PFSK-1 (cell line): Measurements from ENCODE around the gene C1orf232.

Experiments used
- FOXP2 ChIP-seq: optimal IDR thresholded peaks from 2 replicates; pipeline ENCODE3; 2011; ENCODE audit warnings: borderline replicate concordance, control low read depth, inconsistent platforms; ENCODE audit not compliant: insufficient read depth; ENCODE audit errors: extremely low read length, extremely low read depth
- POLR2AphosphoS5 ChIP-seq: IDR thresholded peaks from 2 replicates; pipeline ENCODE4 v1.6.1; 2012; ENCODE audit warnings: low read depth, mild to moderate bottlenecking, control low read depth, low read length, moderate library complexity
- SIN3A ChIP-seq: IDR thresholded peaks from 2 replicates; pipeline ENCODE4 v1.6.1; 2012; ENCODE audit warnings: mild to moderate bottlenecking, low read length, moderate library complexity, borderline replicate concordance; ENCODE audit not compliant: insufficient read depth
- TAF1 ChIP-seq: IDR thresholded peaks from 2 replicates; pipeline ENCODE4 v1.6.1; 2012; ENCODE audit warnings: low read length, control low read depth, borderline replicate concordance; ENCODE audit not compliant: insufficient read depth
- TF ChIP-seq, protein P1 (sequence below), 2 experiments: IDR thresholded peaks; 2 replicates each; pipeline versions ENCODE4 v1.6.1 to v1.8.0; 2011 to 2012; ENCODE audit warnings: low read depth in 2 of 2, low read length in 2 of 2, control low read depth in 1 of 2, inconsistent platforms in 1 of 2, mild to moderate bottlenecking in 1 of 2, moderate library complexity in 1 of 2; ENCODE audit not compliant: insufficient read depth in 1 of 2

C1orf232 gene

DNA sequence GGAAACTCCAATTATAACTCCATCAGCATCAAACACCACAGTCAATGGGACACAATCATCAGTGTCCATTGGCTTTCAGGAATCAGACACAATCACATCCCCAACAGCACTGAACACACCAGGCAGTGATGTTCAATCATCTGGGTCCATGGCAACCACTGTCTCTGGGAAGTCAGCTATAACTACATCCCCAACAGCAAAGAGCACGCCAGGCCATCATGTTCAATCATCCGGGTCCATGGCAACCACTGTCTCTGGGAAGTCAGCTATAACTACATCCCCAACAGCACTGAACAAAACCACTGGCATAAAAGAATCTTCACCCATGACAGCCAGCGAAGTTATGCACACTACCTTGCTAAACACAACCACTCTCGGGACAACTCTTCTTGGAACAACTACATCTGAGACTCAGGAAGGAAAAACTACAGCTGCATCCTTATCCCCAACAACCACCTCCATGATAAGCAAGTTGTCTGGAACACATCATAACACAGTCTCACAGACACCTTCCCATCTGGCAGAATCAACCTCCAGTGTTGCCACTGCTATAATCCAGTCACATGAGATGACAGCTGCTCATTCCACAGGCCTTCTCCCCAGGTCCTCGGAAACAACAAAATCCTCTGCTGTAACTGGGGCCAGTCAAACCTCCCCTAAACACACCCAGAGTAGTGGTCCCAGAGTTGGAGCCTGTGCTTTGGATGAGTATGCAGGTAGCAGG is 41.5 kb upstream of the C1orf232 start:
- TF ChIP-seq POLR2AphosphoS5 (no peak), FOXP2 (no peak), TAF1 (no peak), SIN3A (no peak)
- TF ChIP-seq, protein P1, sequence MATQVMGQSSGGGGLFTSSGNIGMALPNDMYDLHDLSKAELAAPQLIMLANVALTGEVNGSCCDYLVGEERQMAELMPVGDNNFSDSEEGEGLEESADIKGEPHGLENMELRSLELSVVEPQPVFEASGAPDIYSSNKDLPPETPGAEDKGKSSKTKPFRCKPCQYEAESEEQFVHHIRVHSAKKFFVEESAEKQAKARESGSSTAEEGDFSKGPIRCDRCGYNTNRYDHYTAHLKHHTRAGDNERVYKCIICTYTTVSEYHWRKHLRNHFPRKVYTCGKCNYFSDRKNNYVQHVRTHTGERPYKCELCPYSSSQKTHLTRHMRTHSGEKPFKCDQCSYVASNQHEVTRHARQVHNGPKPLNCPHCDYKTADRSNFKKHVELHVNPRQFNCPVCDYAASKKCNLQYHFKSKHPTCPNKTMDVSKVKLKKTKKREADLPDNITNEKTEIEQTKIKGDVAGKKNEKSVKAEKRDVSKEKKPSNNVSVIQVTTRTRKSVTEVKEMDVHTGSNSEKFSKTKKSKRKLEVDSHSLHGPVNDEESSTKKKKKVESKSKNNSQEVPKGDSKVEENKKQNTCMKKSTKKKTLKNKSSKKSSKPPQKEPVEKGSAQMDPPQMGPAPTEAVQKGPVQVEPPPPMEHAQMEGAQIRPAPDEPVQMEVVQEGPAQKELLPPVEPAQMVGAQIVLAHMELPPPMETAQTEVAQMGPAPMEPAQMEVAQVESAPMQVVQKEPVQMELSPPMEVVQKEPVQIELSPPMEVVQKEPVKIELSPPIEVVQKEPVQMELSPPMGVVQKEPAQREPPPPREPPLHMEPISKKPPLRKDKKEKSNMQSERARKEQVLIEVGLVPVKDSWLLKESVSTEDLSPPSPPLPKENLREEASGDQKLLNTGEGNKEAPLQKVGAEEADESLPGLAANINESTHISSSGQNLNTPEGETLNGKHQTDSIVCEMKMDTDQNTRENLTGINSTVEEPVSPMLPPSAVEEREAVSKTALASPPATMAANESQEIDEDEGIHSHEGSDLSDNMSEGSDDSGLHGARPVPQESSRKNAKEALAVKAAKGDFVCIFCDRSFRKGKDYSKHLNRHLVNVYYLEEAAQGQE (IDR thresholded peaks at IDR 0.05; ENCODE audit: insufficient read depth in 1 of 2, low read depth in 2 of 2, low read length in 2 of 2), result no peak

DNA sequence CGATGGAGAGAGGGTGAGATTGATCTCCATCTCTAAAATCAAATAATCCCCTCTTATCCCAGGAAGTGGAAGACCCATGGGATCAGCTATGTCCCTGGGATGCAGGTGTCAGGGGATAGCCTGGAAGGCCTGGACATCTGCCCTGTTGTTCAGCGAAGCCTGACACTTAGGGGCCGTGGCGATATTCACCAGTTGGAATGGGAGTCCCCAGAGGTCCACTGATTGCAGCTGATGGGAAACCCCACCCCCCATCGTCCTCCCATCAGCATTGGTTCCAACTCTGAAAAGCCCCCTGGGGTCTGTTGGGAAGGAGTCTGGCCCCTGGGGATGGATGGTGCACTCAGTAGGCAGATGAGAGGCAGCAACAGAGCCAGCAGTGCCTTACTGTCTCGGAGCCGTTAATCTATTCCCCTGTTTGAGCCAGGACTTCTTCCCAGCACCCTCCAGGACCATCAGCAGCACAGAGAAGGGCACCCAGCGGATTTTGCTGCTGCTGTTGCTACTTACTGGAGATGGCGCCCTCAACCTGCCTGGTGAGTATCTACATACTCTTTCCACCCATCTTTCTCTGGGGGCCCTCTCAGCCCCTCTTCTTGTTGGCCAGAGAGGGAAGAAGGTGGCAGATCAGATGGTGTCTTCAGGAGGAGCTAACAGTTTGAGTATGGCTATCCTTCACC is 35.0 kb upstream of the C1orf232 start:
- TF ChIP-seq TAF1 (no peak), FOXP2 (no peak)

DNA sequence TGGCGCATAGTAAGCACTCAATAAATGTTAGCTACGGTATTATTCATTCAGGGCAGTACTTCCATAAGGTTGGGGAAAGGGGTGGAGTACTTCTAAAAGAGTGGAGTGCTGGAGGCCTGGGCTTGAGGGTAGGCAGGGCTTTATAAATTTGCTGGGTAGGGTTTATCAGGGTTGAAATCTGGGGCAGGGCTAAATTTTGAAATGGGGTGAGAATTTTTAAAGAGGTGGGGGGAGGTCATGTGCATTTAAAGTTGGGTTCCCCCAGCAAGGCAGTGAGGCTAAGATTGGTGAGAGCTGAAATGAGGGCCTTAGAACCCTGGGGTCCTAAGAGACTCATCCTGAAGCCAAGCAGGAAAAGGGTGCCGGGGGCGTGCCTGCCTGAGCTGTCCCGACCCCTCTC is 31.6 kb upstream of the C1orf232 start:
- TF ChIP-seq, protein P1 (IDR thresholded peaks at IDR 0.05; ENCODE audit: insufficient read depth in 1 of 2, low read depth in 2 of 2, low read length in 2 of 2), result no peak
- no peak for TF ChIP-seq FOXP2
- no peak for TF ChIP-seq POLR2AphosphoS5
- TF ChIP-seq TAF1, result no peak
- TF ChIP-seq SIN3A, result no peak

DNA sequence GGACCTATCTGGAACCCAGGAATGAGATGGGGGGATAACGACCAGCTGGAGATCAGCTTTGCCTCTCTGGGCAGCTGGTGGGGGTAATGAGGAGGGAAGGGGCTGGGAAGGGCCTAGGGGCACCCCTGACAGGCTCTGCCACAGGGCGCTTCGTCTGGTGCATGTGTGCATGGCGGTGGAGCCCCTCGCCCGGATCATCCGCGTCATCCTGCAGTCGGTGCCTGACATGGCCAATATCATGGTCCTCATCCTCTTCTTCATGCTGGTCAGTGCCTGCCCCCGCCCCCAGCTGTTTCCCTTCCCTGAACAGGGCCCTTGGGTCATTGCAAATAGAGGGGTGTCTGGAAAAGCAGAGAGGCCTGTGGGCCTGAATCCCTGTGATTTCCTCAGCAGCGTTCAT is 29.1 kb upstream of the C1orf232 start:
- TF ChIP-seq SIN3A (no peak), FOXP2 (no peak), POLR2AphosphoS5 (no peak), TAF1 (no peak)
- TF ChIP-seq, protein P1 (IDR thresholded peaks at IDR 0.05; ENCODE audit: insufficient read depth in 1 of 2, low read depth in 2 of 2, low read length in 2 of 2), result no peak

DNA sequence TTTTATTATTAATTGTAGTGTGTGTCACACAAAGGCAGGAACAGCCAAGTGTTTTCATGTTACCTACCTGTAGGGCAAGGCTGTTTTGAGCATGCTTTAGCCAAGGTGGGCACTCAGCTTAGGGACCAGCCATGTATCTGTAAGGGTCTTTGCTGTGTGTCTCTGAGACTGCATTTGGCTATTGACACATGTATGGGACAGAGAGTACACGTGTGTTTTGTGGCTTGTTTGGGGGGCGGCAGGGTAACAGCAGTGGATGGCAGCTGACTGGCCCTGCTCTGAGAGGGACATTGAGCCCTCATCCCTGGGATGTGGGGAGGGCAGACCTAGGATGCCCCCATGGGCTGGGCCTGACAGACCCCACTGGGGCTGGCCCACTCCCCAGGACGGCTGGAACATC is 28.5 kb upstream of the C1orf232 start:
- TF ChIP-seq, protein P1 (IDR thresholded peaks at IDR 0.05; ENCODE audit: insufficient read depth in 1 of 2, low read depth in 2 of 2, low read length in 2 of 2), result no peak
